Nasal cavity respiratory epithelium epithelial cell of viscerocranial mucosa (primary cell): ENCODE results near the gene ATOH8. TPM values are rescaled to one million over a fixed set of nuclear protein-coding genes. Genes with fewer than 3 reads are reported as not detected.

ENCODE experiments used
- total RNA-seq: library from RNA; depleted of rRNA; stranded (reverse); fragments of >200 nt; gene quantifications from 2 replicates; pipeline ENCODE4 v1.2.3, GENCODE V29; 2014

The ATOH8 gene, protein sequence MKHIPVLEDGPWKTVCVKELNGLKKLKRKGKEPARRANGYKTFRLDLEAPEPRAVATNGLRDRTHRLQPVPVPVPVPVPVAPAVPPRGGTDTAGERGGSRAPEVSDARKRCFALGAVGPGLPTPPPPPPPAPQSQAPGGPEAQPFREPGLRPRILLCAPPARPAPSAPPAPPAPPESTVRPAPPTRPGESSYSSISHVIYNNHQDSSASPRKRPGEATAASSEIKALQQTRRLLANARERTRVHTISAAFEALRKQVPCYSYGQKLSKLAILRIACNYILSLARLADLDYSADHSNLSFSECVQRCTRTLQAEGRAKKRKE
- 0.07 TPM in 1 of 2 replicates, not detected in the other for total RNA-seq

DNA sequence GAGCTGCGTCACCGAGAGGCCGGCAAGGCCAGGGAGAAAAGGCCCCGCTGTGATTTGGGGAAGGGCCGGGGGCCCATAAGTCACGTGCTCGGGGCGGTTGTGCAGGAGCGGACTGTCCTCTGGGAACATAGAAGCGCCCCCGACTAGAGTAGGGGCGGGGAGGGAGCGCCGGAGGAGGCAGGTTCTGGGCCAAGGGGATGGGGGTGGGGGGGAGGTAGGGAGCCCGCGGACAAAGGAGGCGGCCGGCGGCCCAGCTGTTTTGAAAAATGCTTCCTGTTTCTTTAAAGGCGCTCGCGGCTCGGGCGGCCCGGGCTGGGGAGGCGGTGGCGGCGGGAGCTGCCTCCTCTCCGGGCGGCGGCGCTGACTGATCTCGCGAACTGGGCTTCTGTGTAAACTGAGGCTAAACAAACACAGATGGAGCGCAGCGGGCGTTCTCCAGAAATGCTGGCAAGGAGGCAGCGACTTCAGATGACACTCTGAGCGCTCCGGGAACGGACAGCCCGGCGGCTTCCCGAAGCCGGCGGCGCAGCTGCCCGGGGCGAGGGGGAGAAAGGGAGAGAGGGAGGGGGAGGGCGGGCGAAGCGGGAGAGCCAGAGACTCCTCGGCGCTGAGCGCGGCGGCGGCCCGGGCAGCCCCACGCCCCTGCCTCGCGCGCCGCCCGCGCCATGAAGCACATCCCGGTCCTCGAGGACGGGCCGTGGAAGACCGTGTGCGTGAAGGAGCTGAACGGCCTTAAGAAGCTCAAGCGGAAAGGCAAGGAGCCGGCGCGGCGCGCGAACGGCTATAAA lies at the start of gene ATOH8:
TSS of gene ATOH8 (plus strand) at position 467 of the 788 bp plus-strand sequence. CDS start at position 666, 199 bp downstream.

Other genes with a start within 250 kb of the ATOH8 start
- 124 and 286 TPM in 2 replicates for gene MAT2A, start 214.8 kb upstream of the ATOH8 start, total RNA-seq
- gene GGCX, start 192.5 kb upstream of the ATOH8 start, total RNA-seq: 38.1 and 40.0 TPM in 2 replicates
- gene VAMP8, start 176.4 kb upstream of the ATOH8 start, total RNA-seq: 38.3 and 42.2 TPM in 2 replicates
- 2.7 and 3.3 TPM in 2 replicates for gene VAMP5, start 169.6 kb upstream of the ATOH8 start, total RNA-seq
- gene RNF181, start 158.2 kb upstream of the ATOH8 start, total RNA-seq: 119 and 222 TPM in 2 replicates
- gene TMEM150A, start 151.3 kb upstream of the ATOH8 start, total RNA-seq: 5.8 and 15.1 TPM in 2 replicates
- 11.9 and 19.1 TPM in 2 replicates for gene C2orf68, start 141.9 kb upstream of the ATOH8 start, total RNA-seq
- gene USP39, start 137.8 kb upstream of the ATOH8 start, total RNA-seq: 34.9 and 49.3 TPM in 2 replicates
- not detected in 2 replicates for gene SFTPB, start 85.8 kb upstream of the ATOH8 start, total RNA-seq
- gene GNLY, start 59.6 kb upstream of the ATOH8 start, total RNA-seq: under 0.01 TPM in 1 of 2 replicates, not detected in the other
- 2.4 and 10.3 TPM in 2 replicates for gene ST3GAL5, start 135.0 kb downstream of the ATOH8 start, total RNA-seq